Osteocyte (in vitro differentiated cells): ENCODE data around the gene TOP3B. TPM values are rescaled to one million over a fixed set of nuclear protein-coding genes. Genes with fewer than 3 reads are reported as not detected.

Source experiments
- DNase-seq: peaks from one replicate; pipeline ENCODE4 v3.0.0; 2021; ENCODE audit warnings: mixed read lengths; ENCODE audit not compliant: unreplicated experiment; ENCODE audit errors: extremely low spot score
- H3K27ac Mint-ChIP-seq: one replicate; pipeline ENCODE4 v1.8.0; 2021; ENCODE audit warnings: mild to moderate bottlenecking, mixed read lengths; ENCODE audit not compliant: unreplicated experiment
- H3K27me3 Mint-ChIP-seq: one replicate; pipeline ENCODE4 v1.8.0; 2021; ENCODE audit warnings: mixed read lengths; ENCODE audit not compliant: unreplicated experiment
- H3K36me3 Mint-ChIP-seq: one replicate; pipeline ENCODE4 v1.8.0; 2021; ENCODE audit warnings: mixed read lengths; ENCODE audit not compliant: unreplicated experiment
- H3K4me1 Mint-ChIP-seq: one replicate; pipeline ENCODE4 v1.8.0; 2021; ENCODE audit warnings: mixed read lengths; ENCODE audit not compliant: unreplicated experiment
- H3K4me3 Mint-ChIP-seq: one replicate; pipeline ENCODE4 v1.8.0; 2021; ENCODE audit warnings: mild to moderate bottlenecking, moderate library complexity, mixed read lengths; ENCODE audit not compliant: unreplicated experiment
- H3K9me3 Mint-ChIP-seq: one replicate; pipeline ENCODE4 v1.8.0; 2021; ENCODE audit warnings: mixed read lengths; ENCODE audit not compliant: unreplicated experiment
- total RNA-seq: library from RNA; stranded (reverse); gene quantifications from 2 replicates; pipeline ENCODE4 v1.2.1, GENCODE V29; 2021
- TF ChIP-seq, protein P1 (sequence below): fragments of 200-600 bp; sonication (generic); IDR thresholded peaks from 2 replicates; pipeline ENCODE4 v1.5.0; 2021; ENCODE audit warnings: antibody characterized with exemption, mild to moderate bottlenecking, moderate library complexity

The TOP3B gene
- total RNA-seq, 1 donor from 2014 or later = 46.0 TPM

- Mint-ChIP-seq H3K4me1 (peaks cover 27% of the 10 kb centered on the region), H3K27me3 (no peaks in the 10 kb centered on the region), H3K27ac (no peak overlapping the region), H3K9me3 (no peaks in the 10 kb centered on the region), H3K4me3 (peak overlapping the region; percentile 42), H3K36me3 (peaks cover 4% of the 10 kb centered on the region)
- TF ChIP-seq, protein P1, sequence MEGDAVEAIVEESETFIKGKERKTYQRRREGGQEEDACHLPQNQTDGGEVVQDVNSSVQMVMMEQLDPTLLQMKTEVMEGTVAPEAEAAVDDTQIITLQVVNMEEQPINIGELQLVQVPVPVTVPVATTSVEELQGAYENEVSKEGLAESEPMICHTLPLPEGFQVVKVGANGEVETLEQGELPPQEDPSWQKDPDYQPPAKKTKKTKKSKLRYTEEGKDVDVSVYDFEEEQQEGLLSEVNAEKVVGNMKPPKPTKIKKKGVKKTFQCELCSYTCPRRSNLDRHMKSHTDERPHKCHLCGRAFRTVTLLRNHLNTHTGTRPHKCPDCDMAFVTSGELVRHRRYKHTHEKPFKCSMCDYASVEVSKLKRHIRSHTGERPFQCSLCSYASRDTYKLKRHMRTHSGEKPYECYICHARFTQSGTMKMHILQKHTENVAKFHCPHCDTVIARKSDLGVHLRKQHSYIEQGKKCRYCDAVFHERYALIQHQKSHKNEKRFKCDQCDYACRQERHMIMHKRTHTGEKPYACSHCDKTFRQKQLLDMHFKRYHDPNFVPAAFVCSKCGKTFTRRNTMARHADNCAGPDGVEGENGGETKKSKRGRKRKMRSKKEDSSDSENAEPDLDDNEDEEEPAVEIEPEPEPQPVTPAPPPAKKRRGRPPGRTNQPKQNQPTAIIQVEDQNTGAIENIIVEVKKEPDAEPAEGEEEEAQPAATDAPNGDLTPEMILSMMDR = no peak
- no peak for DNase-seq
Measured at GRCh38 chr22:21951062-21951461, 31.5 kb downstream of the TOP3B start.

DNA sequence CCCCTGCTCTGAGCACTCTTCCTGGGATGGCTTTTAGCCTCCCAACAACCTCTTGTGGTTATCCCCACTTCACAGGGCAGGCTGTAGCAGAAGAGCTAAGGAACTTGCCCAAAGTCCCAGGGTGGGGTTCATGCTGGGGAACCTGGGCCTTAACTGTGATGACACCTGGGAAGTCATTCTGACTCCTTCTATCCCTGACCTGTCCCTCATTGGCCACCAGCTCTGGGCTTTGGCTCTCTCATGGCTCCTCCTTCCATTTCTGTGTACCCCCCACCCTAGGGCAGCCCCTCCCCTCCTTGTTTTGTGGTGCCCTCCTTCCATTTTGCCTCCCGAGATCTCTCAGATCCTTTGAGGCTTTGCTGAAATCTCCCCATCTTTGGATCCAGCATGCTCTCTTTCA is 32.6 kb downstream of the TOP3B start:
- Mint-ChIP-seq H3K27ac (no peak overlapping the region), H3K4me3 (no peak overlapping the region), H3K36me3 (peaks cover 7% of the 10 kb centered on the region), H3K27me3 (no peaks in the 10 kb centered on the region), H3K9me3 (no peaks in the 10 kb centered on the region), H3K4me1 (peaks cover 27% of the 10 kb centered on the region)
- no peak for DNase-seq
- TF ChIP-seq, protein P1 = no peak

GRCh38 chr22:21949569-21949918 is 33.0 kb downstream of the TOP3B start:
- Mint-ChIP-seq H3K36me3 (peaks cover 10% of the 10 kb centered on the region), H3K27ac (no peak overlapping the region), H3K9me3 (no peaks in the 10 kb centered on the region), H3K4me1 (peaks cover 29% of the 10 kb centered on the region), H3K4me3 (no peak overlapping the region), H3K27me3 (no peaks in the 10 kb centered on the region)
- no peak for DNase-seq
- TF ChIP-seq, protein P1 = no peak

- TF ChIP-seq, protein P1 = no peak
Measured at GRCh38 chr22:21948824-21949568, 33.6 kb downstream of the TOP3B start.

DNA sequence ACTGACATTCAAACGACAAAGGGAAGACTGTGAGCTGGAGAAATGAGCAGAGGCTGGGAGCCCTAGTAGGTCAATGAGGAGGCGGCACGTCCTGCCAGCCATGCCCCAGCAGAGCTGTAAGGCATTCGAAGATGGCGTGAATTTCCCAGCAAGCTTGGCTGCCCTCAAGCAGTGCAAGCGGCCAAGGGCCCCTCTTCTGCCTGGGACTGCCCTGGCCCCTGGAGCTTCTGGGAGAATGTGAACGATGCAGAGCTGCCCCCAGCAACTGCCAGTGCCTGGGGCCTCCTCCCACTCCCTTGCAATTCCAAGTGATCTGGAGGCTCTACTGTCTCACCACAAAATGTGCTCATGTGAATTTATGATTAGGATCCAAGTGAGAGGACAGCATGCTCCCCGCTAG is 34.2 kb downstream of the TOP3B start:
- H3K27ac Mint-ChIP-seq = no peak overlapping the region
- H3K9me3 Mint-ChIP-seq = no peaks in the 10 kb centered on the region
- DNase-seq = no peak
- TF ChIP-seq, protein P1 = no peak
- H3K27me3 Mint-ChIP-seq = no peaks in the 10 kb centered on the region
- H3K4me3 Mint-ChIP-seq = no peak overlapping the region
- H3K4me1 Mint-ChIP-seq = peaks cover 32% of the 10 kb centered on the region
- H3K36me3 Mint-ChIP-seq = peaks cover 10% of the 10 kb centered on the region

More at GRCh38 chr22:21948824-21949568, 33.6 kb downstream of the TOP3B start:
- DNase-seq = no peak
- no peak overlapping the region for H3K27ac Mint-ChIP-seq
- no peak overlapping the region for H3K4me3 Mint-ChIP-seq
- H3K4me1 Mint-ChIP-seq = peaks cover 30% of the 10 kb centered on the region
- no peaks in the 10 kb centered on the region for H3K9me3 Mint-ChIP-seq
- H3K27me3 Mint-ChIP-seq = no peaks in the 10 kb centered on the region
- peaks cover 10% of the 10 kb centered on the region for H3K36me3 Mint-ChIP-seq
